Central memory CD4-positive, alpha-beta T cell (primary cell): ENCODE data around the gene ADAM33.

Experiments
- DNase-seq: peaks from one replicate; pipeline ENCODE4 v3.0.0; 2022

ADAM33 gene

DNA sequence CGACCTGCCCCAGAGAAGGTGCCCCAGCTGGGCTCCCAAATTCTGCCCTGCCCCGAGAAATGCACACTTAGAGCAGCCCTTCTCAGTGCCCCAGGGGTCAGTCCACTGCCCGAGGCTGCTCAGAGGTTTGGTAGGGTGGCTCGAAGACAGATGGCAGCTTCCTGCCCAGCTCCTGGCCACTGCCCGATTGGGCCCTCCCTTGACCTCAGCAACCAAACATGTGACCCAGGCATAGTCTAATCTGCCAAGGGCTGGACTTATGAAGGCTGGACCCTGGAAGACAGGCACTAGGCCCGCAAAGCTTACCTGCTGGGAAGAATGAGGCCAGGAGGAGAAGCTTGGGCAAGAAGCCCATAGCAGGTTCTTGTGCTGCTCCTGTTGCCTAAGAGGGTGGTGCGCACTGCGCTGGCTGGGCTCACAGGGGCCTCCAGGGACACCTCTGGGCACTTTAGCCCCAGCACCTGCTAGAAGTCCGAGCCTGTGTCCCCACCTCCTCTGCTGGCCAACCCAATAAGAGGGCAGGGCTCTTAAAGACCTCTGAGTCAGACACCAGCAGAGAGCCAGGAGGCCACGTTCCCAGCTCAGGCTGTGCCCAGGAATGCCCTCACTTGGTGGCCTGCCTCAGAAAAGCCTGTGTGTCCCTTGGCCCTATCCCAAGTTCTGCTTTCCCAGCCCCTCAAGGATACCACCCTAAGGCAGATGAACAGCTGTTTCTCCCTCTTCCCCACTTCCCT lies 25.1 kb upstream of the ADAM33 start:
- no peak for DNase-seq

DNA sequence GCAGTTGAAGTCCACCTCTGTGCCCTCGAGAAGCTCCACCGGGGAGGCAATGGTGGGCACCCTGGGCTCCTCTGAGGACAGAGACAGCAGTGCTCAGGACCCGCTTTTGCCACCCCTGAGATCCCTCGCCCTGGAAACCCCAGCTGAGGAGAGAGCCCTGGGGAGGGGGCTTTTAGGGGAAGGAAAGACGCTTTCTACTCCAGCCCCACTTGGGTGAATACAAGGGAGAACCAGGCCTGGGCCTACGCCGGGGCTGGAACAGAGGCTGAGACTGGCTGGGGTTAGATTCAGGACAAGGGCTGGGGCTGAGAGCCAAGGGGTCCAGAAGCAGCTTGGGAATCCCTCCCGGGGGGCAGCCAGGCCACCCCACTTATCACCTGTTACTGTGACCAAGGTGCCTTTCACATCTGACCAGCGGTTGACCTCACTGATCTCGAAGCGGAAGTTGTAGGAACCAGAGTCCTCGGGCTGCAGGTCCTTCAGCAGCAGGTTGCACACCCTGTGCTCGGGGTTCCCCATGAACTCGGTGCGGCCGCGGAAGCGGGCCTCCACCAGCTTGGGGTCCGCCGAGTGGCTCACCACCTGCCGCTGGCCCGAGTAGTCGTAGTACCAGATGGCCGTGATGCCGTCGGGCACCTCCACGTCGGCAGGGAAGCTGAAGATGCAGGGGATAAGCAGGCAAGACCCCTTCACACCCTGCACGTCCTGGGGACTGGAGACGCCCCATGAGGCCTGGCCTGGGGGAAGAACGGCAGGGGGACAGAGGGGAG lies 24.3 kb upstream of the ADAM33 start:
- DNase-seq = no peak

DNA sequence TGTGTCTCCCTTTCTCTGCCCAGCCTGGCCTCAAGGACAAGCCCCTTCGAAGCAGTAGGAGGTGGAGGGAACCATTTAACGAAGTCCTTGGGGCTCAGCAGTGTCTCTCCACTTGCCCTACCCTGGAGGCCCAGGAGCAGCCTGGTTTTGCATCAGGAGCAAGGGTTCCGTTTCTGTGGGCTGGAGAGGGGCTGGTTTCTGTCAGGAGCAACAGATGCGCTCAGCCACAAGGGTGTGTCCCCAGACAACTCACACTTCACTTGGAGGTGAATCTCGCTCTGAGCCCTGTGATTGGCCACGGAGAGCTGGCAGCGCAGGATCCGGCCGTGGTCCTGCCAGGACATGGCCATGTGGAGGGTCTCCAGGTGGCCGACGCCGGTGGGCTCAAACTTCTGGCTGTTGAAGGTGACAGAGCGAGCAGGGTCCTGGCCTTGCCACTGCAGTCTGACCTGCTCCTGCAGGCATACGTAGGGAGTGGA lies 23.7 kb upstream of the ADAM33 start:
- no peak for DNase-seq

DNA sequence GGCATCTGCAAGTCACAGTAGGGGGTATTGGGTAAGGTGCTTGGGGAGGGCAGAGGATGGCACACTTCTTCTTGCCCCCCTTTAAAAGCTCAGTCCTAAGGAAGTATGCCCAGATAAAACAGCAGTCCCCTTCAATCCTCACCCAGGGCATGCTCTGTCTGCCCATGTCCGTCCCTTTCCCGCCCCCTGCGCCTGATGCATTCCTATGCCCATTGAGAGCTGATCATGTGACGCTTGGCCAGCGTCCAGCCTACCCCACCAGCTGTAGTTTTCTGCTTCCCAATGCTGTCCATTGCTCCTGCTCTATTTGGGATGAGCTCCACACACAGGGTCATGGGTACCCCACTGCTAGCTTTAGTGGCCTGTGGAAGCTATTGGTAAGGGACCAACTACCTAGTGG lies 22.3 kb upstream of the ADAM33 start:
- DNase-seq = no peak

DNA sequence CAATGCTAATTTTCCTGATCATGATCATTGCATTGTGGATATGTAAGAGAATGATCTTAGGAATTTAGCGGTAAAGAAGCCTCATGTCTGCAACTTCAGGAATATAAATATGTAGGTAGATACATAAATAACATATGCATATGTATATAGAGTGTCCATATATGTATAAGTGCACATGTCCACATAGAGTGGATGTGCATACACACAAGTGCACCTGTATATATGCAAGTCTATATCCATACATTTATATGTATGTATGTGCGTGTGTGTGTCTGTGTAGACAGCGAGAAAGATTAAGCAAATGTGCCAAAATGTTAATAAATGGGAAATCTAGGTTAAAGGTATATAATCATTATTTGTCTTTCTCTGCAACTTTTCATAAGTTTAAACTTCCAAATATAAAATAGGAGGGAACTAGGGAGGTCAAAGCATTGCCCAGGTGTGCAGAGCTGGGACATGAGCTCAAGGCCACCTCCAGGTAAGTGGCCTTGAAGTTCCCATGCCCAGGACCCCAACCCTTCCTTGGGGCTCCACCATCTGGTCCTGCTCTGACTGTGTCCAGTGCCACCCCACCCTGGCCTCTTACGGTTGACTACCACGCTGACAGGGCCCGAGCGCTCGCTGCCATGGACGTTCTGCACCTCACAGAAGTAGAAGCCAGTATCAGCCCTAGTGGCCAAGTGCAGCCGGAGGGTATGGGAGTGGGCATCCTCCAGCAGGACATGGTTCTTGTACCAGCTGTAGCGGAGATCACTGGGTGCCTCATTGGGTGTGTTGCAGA lies 21.0 kb upstream of the ADAM33 start:
- no peak for DNase-seq

DNA sequence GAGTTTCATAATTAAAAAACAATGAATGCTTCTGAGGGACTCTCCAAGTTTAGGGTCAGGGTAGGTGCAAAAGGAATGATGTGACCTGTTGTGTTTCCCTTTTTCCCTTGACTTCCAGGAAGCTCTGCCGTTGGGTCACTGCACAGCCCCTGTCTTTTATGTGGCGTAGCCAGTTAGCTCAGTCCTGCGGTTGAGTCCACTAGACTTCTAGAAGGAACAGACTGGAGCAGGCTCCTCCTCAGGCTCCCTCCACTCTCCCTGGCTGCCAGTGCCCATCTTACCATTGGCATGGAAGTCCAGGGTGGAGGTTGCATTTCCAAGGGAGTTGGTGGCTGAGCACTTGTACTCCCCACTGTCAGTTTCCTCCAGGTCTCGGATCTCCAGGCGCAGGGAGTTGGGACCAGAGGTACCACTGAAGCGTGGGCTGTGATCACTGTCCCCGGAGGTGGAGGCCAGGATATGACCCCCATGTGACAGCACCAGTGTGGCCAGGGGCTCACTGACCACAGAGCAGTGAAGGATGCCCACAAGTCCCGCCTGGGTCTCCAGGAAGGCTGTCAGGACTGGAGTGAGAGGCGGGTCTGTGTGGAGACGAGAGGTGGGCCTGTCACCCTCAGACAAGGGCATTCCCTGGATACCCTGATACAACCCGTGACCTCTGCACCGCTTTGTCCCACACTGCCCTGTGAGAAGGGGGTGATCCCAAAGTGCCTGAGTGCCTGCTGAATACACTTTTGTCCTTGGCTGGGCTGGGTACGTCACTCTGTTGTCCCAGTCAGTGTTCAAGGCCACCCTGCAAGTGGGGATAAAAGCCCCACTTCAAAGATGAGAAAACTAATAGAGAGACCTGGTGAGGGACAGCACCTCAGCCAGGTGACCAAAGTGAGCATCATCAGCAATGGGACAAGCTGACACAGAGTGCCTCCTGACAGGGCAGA lies 19.5 kb upstream of the ADAM33 start:
- no peak for DNase-seq

DNA sequence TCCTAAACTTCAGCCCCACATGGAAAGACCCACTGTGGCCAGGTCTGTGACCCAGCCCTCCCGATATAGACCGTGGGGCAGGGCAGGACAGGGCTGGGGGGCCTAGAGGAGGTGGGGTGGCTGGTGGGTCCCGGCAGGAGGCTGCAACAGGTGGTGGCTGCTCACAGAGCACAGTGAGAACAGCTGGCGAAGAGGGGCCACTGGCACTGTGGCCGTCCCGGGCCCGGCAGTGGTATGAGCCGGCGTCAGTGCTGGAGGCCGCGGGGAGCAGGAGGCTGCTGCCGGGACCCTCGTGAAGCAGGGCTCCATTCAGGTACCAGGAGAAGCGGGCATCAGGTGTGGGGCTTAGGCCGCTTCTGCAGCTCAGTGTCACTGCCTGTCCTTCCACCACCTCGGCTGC lies 17.2 kb upstream of the ADAM33 start:
- DNase-seq = no peak

DNA sequence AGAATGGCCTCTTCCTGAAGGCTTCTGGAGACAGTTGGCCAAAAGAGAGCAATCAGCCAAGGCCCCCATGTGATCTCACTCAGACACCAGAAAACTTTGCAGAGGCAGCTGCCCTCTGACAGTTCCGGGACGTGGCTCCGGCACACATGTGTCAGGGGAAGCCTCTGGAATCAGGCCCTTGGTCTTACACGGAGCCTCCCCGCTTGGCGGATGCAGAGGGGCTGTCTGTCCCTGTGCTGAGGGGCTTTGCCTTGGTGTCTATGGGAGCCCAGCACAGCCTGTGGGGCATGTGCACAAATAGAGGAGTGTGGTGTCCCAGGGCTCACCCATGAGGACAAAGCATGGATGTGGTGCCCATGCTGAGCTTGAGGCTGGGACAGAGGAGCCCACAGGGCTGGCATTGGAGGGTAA lies 16.8 kb upstream of the ADAM33 start:
- DNase-seq = no peak

DNA sequence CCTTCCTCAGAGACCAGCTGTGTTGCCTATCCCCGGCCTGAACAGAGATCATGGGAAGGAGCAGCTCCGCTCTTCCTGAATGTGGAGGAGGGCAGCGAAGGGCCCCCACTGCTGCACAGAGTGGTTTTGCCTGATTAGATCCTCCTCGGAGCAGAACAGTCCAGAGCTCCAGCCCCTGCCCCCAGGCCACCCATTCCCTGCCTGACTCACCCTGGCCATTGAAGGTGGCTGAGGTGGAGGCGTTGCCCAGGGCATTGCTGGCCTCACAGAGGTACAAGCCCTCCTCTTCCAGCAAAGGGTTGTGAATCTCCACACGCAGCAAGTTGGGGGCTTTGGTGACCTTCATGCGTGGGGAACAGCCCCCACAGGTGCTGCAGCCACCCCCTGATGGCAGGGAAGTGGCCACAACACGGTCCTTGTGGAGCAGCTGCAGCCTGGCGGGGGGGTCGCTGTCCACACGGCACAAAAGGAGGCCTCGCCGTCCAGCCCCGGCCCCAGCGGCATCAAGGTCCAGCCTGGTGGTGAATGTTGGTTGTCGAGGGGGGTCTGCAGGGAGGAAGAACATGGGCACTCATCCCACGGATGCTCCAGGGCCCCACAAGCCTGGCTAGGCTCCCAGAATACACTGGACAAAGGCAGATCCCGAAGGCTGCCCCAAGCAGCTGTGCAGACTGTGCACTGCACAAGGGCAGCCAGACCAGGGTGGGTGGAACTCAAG lies 15.9 kb upstream of the ADAM33 start:
- no peak for DNase-seq

DNA sequence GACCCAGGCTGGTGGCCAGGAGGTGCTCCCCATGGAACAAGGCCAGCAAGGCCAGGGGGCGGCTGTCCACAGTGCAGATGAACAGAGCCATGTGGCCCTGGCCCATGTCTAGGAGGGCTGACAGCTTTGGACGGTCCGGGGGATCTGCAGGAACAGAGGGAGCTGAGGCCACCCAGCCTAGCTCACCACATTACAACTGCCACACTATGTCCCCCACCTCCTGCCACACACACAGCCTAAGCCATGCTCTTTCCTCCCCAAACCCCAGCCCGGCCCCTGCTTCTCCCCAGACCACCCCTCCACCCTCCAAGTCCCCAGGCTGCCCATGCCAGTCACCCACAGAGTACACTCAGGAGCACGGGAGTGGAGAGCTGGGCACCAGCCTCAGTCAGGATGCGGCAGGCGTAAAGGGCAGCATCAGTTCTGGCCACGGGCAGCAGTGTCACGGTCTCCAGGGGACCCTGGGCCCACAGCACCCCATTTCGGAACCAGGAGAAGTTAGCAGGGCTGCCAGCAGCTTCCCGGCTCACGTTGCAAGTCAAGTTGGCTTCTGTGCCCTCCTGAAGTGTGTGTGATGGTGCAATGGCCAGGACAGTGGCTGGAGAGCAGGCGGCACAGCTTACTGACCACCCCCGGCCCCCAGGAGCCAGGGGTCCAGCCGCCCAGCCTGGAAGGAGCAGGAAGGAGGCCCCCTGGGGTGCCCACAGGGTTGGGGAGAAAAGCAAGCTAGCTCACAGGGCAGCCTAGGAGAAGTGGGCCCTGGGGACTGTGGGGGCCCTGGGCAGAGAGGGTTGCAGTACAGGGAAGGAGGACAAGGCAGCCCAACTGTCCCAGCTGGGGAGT lies 15.2 kb upstream of the ADAM33 start:
- no peak for DNase-seq

DNA sequence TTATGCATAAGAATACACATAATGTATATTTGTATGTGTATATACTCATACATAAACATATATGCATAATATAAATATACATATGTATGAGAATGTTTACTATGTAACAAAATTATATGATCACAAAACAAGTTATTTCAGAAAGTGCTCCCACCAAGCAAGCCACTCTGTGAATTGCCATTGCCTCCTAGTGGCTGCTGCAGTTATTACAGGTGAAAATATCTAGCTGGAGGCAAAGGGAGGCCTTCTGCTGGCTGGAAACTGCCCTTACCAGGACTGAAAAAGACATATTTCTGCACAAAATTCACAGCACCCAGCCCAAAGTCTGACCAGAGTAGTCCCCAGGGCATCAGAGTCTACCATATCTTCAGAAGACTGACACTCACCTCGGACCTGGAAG lies 14.4 kb upstream of the ADAM33 start:
- no peak for DNase-seq

DNA sequence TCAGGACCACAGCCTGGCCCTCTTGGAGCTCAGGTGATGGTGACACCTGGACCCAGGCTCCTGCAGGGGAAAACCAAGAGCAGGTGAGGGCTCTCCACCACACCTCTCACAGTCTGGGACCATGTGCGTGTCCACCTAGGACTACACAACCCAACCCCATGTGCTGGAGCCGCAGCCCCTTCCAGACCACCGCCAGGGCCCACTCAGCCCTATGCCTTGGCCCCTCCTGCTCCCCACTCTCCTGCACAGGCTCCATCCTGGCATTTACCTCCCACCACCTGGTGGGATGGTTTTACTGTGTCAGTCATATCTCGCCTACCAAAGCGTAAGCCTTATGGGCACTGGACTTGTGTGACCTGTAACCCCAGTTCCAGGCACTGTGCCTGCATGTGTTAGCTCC lies 13.1 kb upstream of the ADAM33 start:
- DNase-seq = no peak

DNA sequence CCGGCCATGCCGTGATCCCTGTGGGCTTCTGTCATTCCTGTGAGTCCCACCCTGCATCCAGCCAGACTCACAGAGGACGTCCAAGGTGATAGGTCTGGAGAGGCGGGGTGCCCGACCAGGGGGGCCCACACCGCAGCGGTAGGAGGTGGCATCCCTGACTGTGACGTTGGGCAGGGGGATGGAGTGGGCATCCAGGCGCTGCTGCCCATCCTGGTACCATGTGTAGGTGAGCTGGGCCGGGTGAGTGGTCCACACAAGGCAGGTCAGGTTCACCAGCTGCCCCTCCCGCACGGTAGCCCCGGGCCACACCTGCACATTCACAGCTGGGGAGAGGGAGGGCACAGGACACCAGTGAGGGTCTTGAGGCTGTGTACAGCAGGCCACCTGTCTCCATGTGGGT lies 11.6 kb upstream of the ADAM33 start:
- DNase-seq = no peak

DNA sequence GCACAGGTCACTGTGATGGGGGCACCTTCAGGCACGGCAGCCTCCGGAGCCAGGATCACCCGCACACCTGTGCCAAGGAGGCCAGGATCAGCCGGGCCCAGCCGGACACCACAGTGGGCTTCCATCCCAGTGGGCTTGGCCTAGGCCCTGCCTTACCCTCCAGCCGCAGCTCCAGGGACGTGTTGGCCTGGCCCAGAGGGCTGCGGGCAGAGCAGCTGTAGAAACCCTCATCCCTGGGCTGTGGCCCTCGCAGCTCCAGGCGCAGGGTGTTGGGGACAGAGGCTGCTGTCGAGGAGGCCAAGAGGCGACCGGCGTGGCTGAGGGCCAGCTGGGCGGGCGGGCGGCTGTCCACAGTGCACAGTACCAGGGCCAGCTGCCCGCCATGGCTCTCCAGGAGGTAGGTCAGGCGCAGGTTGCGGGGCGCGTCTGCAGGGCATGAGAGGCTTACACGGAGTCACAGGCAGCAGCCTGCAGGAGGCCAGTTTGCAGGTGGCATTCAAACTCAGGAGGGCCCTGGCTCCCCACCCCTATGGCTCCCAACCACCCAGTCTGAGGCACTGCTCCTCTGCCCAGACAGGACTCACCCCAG lies 11.0 kb upstream of the ADAM33 start:
- no peak for DNase-seq

DNA sequence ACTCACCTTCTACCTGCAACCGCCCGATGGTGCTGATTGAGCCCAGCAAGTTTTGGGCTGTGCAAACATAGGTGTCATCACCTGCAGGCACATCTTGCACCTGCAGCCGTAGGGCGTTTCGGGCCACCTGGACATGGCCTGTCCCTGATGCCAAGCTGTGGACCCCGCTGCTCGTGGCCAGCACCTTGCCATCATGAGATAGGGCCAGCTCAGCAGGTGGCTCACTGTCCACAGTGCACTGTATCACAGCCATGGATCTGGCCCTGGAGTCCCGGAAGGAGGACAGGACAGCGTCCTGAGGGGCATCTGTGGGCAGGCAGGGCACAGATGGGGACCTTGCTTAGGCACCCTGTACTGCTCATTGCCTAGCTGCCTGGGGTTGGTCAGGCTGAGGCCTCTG lies 10.1 kb upstream of the ADAM33 start:
- DNase-seq = no peak

DNA sequence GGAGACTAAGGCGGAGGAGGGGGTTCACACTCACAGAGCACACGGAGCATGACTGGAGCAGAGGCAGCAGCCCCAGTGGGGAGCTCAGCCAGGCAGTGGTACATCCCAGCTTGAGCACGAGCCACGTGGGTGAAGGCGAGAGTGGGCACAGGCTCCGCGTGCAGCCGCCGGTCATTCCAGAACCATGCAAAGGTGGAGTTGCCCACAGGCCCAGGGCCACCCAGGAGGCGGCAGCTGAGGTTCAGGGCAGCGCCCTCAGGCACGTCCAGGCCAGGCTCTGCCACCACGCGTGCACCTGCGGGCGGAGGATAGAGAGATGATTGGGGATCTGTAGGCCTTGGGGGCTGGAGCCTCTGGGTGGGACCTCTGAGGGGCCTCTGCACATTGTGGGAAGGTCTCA lies 9.5 kb upstream of the ADAM33 start:
- DNase-seq = no peak

DNA sequence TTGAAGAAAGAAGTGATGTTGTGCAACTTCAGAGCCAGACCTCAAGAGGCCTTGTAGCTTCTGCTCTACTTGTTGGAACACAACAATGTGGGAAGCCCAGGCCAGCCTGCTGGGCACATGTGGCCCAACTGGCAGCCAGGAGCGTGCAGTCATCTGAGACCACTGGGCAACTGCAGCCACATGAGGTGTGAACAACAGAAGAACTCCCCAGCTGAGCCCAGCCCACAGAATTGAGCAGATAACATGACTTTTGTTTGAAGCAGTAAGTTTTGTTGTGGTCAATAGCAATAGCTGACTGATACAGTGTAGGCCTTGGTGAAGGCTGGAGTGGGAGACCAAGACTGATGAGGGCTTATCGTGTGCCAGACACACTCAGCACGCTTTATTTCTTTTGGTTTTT lies 8.6 kb upstream of the ADAM33 start:
- no peak for DNase-seq

DNA sequence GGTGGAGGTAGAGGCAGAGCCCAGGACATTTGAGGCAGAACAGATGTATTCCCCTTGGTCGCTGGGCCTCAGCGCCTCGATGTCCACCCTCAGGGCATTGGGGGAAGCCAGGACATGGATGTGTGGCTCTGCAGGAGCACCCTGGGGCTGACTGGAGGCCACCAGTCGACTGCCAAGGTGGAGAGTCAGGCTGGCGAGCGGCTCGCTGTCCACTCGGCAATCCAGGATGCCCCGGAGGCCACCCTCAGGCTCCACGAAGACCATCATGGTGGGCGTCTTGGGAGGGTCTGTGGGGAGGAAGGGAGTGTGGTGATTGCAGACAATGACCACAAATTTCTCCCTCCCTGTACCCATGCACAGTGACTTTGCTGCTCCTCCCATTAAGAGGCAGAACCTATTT lies 8.2 kb upstream of the ADAM33 start:
- DNase-seq = no peak

DNA sequence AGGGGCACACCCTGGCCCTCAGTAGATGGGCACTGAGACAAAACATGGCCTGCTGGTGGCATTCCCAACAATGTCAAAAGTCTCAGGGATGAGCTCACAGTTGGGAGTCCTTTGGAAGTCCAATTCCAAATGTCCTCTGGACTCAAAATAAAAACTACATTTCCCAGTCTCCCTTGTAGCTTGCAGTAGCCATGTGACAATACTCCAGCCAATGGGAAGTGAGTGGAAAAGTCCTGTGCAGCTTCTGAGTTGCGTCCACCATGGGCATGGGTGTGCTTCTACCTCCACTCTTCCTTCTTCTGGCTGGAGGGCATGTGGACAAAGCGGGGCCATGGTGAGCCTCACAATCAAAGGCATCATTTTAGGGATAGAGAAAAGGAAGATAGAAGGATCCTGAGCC lies 5.8 kb upstream of the ADAM33 start:
- DNase-seq = no peak

DNA sequence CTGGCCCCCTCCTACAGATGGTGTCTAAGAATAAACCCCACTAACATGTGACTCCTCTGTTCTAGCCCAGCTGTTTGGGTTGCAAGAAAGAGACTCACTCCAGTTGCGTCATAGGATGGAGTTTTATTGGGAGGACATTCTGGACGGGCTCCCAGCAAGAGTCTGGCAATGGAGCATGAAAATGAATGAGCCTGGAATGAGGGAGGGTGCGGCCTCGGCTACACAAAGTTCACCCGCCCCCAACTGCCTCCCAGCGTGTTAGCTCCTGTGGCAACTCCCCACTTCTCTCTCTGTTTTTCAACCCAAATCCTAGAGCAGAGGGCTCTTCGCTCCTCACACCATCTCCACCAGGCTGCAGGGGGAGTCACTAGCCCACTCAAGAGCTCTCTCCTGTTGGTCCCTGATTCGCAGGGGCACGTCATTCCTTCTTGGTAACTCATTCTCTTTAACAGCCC lies 5.1 kb upstream of the ADAM33 start:
- no peak for DNase-seq
